Measurements from ENCODE around the gene CCDC24.

Gene CCDC24

DNA sequence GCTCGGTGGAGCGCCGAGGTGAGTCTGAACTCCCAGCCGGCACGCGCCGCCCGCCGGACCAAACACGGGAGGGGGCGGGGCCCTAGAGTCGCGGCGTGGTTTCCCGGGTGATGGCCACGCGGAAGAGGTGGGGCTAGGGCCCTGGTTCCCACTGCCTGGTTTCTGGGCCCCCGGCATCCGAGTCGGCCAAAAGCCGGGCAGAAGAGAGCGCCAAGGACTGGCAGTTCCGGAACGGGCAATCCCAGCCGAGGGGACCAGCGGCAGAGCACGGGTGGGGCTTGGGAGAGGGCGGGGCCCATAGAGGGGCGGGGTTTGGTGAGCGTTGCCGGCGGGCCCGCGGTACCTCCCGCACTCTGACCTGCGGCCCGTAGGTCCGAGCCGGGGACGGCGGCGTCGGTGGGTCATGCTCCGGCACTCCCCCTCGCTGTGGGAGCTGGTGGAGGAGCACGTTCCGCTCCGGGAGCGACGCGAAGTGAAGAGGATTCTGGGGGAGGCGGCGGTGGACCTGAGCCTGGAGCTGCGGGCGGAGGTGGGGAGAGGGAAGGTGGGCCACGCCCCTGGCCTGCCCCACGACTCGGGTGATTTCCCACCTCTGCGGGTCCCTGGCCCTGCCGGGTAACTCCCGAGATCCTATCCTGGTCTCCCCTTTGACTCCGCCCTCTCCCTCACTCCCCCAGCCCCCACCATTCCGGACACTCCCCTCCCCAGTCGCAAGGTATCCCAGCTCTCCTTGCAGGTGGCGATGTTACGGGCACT is at the start of gene CCDC24:
Gene CCDC24, plus strand, starts transcription at position 124 of the 756 bp plus-strand sequence. Its CDS starts 280 bp downstream, at position 404.
- no peak for DNase-seq

DNA sequence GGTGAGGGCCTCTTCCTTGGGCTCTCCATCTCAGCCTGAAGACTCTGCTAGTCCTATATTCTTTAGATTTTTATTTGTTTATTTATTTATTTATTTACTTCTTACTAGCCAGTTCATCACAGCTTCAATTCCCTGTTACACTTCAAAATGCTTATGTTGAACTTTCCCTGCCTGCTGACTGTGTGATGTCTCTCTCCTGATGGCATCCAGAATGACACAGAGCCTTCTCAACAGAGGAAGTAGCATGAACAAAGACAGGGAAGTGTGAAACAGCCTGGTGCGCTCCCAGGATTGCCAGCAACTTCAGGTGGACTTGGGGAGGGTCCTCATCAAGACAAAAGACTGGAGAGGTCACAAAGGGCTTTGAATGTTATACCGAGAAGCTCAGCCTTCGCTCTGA is 49.0 kb upstream of the CCDC24 start:
- no peak for DNase-seq

DNA sequence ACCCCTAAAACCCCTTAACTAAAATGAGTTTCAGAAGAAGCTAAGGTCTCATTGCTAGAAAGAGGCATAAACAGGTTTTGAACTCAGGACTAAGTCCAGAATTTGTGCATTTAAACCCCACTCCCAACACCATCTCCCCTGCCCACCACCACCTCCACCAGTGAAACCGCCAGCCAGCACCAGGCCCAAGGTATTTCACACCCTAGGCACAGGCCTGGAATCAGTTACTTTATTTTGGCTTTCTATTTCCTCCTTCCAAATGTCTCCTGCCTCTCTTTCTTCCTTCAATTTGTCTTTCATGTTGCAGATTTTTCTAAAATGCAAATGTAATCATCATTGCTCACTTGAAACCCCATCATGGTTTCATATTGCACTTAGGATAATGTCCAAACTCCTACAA is 46.5 kb upstream of the CCDC24 start:
- DNase-seq, result no peak

GRCh38 chr1:43945674-43946235 is 45.6 kb upstream of the CCDC24 start:
- no peak for DNase-seq

GRCh38 chr1:43946236-43947060 is 45.0 kb upstream of the CCDC24 start, which contains the start of gene IPO13:
Gene IPO13 (plus strand): TSS chr1:43946950. CDS start chr1:43947601, 651 bp downstream.
- peak; percentile 78 for DNase-seq

DNA sequence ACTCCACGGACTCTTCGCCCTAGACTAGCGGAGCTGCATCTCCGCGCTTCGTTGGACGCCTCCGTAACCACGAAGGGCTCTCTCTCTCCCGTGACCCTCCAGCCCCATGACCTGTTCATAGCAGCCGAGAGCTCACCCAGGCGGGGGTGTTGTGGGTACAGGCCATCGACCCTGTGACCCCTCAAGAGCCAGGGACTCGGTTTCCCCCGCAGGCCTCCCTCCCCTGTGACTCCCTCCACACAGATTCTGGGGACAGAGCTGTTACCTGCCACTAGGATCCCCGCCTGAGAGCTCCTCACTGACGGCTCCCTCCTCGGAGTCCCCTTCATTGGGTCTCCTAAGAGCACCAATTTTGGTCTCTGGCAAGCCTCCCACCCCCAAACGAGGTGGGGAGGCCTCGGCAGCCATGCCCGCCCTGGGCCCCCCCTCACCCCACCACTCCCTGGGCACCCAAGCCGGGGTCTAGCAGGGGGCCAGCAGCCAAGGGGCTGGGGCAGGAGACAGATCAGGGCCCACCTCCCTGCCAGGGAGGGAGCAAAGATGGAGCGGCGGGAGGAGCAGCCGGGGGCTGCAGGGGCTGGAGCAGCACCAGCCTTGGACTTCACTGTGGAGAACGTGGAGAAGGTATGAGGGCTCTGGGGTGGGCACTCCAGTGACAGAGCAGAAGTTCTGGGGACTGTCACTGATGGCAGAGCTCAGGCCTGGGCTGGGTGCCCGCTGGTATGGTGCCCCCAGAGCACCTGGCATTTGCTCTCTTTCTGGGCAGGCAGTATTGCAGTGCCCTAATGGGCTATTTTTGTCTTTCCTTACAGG is 44.1 kb upstream of the CCDC24 start:
- DNase-seq, result no peak

- DNase-seq, result no peak
Observed at GRCh38 chr1:43947874-43948437, 43.4 kb upstream of the CCDC24 start.

GRCh38 chr1:43949678-43950077 is 41.7 kb upstream of the CCDC24 start:
- DNase-seq, result no peak

GRCh38 chr1:43951021-43951985 is 40.1 kb upstream of the CCDC24 start:
- no peak for DNase-seq

GRCh38 chr1:43952731-43953346 is 38.6 kb upstream of the CCDC24 start:
- peak; percentile 81 for DNase-seq

- no peak for DNase-seq
Observed at GRCh38 chr1:43953361-43953760, 38.0 kb upstream of the CCDC24 start.

- DNase-seq, result no peak
Observed at GRCh38 chr1:43954036-43954435, 37.4 kb upstream of the CCDC24 start.

- DNase-seq, result no peak
Observed at GRCh38 chr1:43956234-43956633, 35.2 kb upstream of the CCDC24 start.

- DNase-seq, result no peak
Observed at GRCh38 chr1:43957407-43958040, 33.9 kb upstream of the CCDC24 start.

GRCh38 chr1:43958351-43959255 is 32.8 kb upstream of the CCDC24 start:
- DNase-seq, result no peak

GRCh38 chr1:43960798-43961197 is 30.6 kb upstream of the CCDC24 start:
- DNase-seq, result no peak

DNA sequence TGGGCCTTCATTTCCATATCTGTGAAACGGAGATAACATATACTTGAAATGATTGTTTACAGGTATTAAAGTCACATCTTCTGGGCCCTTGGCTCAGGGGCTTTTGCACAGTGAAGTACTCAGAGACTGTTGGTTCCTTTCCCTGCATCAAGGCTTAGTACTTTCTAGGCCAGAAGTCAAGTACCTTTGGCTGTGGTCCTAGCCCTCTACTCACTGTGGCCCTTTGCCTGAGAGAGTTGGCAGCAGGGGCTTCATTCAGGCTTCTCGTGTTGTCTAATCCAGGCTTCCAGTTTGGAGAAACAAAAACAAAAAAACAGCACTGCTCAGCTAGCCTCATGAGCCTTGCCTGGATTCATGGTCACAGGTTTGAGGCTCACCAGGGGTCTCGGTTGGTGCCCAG is 29.7 kb upstream of the CCDC24 start:
- DNase-seq, result no peak

DNA sequence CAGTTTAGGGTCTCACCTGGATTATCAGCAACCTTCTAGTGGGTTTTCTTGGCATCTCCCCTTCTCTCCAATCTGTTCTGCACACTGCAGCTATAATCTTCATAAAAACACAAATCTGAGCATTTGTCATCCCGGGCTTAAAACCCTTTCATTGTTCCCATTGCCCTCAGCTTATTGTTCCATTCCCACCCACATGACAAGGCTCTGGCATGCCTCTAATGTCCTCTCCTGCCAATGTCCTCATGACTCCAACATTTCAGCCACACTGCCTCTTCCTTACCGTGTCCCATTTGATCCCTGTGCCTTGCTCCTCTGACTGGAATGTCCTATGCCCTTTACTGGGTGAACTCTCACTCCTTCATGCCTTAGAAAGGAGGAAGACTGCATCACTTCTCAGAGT is 29.1 kb upstream of the CCDC24 start:
- no peak for DNase-seq

GRCh38 chr1:43963006-43963405 is 28.4 kb upstream of the CCDC24 start:
- DNase-seq, result no peak

Measured in NCI-H1417 treated with DMSO at 0.1 percent for 48 hours (cell line).